Brain microvascular endothelial cell (primary cell): ENCODE results near the gene ZBTB43.

Source experiments
- DNase-seq: peaks from one replicate; pipeline ENCODE4 v3.0.0-alpha.2; 2020
- H3K27ac ChIP-seq: fragments of 250-450 bp; sonication (Bioruptor Pico); 2 replicates; pipeline ENCODE4 v1.5.1; 2020; ENCODE audit warnings: mild to moderate bottlenecking, moderate library complexity
- H3K27me3 ChIP-seq: fragments of 250-450 bp; sonication (Bioruptor Pico); replicated peaks from 2 replicates; pipeline ENCODE4 v1.5.1; 2020; ENCODE audit warnings: mild to moderate bottlenecking
- H3K36me3 ChIP-seq: fragments of 250-450 bp; sonication (Bioruptor Pico); replicated peaks from 2 replicates; pipeline ENCODE4 v1.5.1; 2020; ENCODE audit warnings: mild to moderate bottlenecking
- H3K4me3 ChIP-seq: 2 replicates; pipeline ENCODE4 v1.5.1; 2011; ENCODE audit warnings: low read depth, mild to moderate bottlenecking, control low read depth, low read length, moderate library complexity
- CTCF ChIP-seq: IDR thresholded peaks from 2 replicates; pipeline ENCODE4 v1.5.1; 2011; ENCODE audit warnings: low read depth, mild to moderate bottlenecking, moderate library complexity, low read length, control low read depth, inconsistent platforms; ENCODE audit errors: missing control alignments
- in situ Hi-C: cut with HindIII; loops from 2 replicates; pipeline ENCODE4 v1.10.0; 2017; ENCODE audit warnings: low sequenced_read_pairs, low pct_ligation_motif_present

The ZBTB43 gene

GRCh38 chr9:126879288-126879687 is 74.4 kb downstream of the ZBTB43 start:
- TF ChIP-seq CTCF: no peak
- Histone ChIP-seq H3K36me3 (peaks cover 18% of the 10 kb centered on the region), H3K27ac (no peak overlapping the region), H3K4me3 (no peak overlapping the region), H3K27me3 (no peaks in the 10 kb centered on the region)
- DNase-seq: no peak
- in situ Hi-C loops: no loop called here

DNA sequence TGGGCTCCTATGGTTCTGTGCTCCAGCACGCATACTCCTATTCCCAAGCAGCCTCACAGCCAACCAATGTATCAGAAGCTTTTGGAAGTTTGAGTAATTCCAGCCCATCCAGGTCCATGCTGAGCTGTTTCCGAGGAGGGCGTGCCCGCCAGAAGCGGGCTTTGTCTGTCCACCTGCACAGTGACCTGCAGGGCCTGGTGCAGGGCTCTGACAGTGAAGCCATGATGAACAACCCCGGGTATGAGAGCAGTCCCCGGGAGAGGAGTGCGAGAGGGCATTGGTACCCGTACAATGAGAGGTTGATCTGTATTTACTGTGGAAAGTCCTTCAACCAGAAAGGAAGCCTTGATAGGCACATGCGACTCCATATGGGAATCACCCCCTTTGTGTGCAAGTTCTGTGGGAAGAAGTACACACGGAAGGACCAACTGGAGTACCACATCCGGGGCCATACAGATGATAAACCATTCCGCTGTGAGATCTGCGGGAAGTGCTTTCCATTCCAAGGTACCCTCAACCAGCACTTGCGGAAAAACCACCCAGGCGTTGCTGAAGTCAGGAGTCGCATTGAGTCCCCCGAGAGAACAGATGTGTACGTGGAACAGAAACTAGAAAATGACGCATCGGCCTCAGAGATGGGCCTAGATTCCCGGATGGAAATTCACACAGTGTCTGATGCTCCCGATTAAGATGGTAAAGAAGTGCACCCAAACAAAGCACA is 75.5 kb downstream of the ZBTB43 start:
- Histone ChIP-seq H3K36me3 (peaks cover 18% of the 10 kb centered on the region), H3K27ac (no peak overlapping the region), H3K4me3 (no peak overlapping the region), H3K27me3 (no peaks in the 10 kb centered on the region)
- in situ Hi-C loops: no loop called here
- DNase-seq: no peak
- TF ChIP-seq CTCF: no peak

DNA sequence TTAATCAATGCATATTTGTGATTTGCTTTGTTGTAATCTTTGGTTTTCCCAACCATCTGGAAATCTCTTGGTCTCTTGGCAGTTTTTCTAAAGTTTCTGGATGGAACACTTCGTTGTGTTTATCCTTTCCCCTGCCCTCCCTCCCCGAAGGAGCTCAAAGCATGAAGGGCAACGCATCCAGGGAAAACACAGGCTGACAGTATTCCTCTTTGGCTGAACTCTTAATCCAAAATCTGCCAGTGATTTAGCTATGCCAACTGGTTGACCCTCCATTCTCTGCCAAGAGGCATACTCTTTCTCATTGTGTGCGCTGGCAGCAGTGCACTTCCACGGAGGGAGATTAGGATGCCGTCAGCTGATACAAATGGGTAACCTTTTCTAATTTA is 76.1 kb downstream of the ZBTB43 start:
- H3K27me3 ChIP-seq: no peaks in the 10 kb centered on the region
- H3K27ac ChIP-seq: no peak overlapping the region
- H3K36me3 ChIP-seq: peaks cover 18% of the 10 kb centered on the region
- no peak for DNase-seq
- TF ChIP-seq CTCF: no peak
- no peak overlapping the region for H3K4me3 ChIP-seq
- in situ Hi-C loops: no loop called here

GRCh38 chr9:126882746-126883145 is 77.9 kb downstream of the ZBTB43 start:
- in situ Hi-C loops: no loop called here
- H3K4me3 ChIP-seq: no peak overlapping the region
- DNase-seq: no peak
- H3K27ac ChIP-seq: no peak overlapping the region
- no peaks in the 10 kb centered on the region for H3K27me3 ChIP-seq
- peaks cover 18% of the 10 kb centered on the region for H3K36me3 ChIP-seq
- no peak for TF ChIP-seq CTCF

DNA sequence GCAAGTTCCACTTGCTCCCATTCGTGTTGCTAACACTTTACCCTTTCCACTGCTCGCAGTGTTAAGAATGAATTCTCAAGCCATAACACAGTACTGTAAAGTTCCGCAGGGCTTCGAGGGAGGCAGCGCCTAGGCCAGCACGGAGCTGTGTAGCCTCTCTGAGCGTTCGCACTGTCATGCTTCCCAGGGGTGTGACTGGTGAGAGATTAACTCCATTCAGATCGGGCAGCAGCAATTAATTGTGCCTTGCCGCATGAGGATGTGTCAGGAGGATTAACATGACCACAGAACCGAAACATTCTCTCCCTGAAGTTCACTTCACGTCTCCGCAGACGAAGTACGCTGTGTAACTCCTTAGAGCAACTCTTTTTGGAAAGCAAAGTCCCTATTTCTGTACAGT is 78.8 kb downstream of the ZBTB43 start:
- Histone ChIP-seq H3K4me3 (no peak overlapping the region), H3K27ac (no peak overlapping the region), H3K36me3 (peaks cover 18% of the 10 kb centered on the region), H3K27me3 (no peaks in the 10 kb centered on the region)
- DNase-seq: no peak
- no peak for TF ChIP-seq CTCF
- in situ Hi-C loops: no loop called here

GRCh38 chr9:126885131-126885641 is 80.3 kb downstream of the ZBTB43 start:
- H3K4me3 ChIP-seq: no peak overlapping the region
- no peak for DNase-seq
- in situ Hi-C loops: no loop called here

More at GRCh38 chr9:126885131-126885641, 80.3 kb downstream of the ZBTB43 start:
- Histone ChIP-seq H3K27me3 (no peaks in the 10 kb centered on the region), H3K36me3 (peaks cover 9% of the 10 kb centered on the region), H3K27ac (no peak overlapping the region)
- no peak for TF ChIP-seq CTCF
